ENCODE results near the gene FSD1. TPM values are rescaled to one million over a fixed set of nuclear protein-coding genes. Genes with fewer than 3 reads are reported as not detected.

FSD1 gene
- total and polyA plus RNA-seq, 9 of the 15 experiments (the other 6 are each of a cell fraction or from before 2014, with no cell fraction given): 0.11 to 1.9 (median 0.94) TPM; not detected in 1

- TF ChIP-seq, protein P1, sequence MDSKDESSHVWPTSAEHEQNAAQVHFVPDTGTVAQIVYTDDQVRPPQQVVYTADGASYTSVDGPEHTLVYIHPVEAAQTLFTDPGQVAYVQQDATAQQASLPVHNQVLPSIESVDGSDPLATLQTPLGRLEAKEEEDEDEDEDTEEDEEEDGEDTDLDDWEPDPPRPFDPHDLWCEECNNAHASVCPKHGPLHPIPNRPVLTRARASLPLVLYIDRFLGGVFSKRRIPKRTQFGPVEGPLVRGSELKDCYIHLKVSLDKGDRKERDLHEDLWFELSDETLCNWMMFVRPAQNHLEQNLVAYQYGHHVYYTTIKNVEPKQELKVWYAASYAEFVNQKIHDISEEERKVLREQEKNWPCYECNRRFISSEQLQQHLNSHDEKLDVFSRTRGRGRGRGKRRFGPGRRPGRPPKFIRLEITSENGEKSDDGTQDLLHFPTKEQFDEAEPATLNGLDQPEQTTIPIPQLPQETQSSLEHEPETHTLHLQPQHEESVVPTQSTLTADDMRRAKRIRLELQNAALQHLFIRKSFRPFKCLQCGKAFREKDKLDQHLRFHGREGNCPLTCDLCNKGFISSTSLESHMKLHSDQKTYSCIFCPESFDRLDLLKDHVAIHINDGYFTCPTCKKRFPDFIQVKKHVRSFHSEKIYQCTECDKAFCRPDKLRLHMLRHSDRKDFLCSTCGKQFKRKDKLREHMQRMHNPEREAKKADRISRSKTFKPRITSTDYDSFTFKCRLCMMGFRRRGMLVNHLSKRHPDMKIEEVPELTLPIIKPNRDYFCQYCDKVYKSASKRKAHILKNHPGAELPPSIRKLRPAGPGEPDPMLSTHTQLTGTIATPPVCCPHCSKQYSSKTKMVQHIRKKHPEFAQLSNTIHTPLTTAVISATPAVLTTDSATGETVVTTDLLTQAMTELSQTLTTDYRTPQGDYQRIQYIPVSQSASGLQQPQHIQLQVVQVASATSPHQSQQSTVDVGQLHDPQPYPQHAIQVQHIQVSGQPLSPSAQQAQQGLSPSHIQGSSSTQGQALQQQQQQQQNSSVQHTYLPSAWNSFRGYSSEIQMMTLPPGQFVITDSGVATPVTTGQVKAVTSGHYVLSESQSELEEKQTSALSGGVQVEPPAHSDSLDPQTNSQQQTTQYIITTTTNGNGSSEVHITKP (IDR thresholded peaks at IDR 0.05; ENCODE audit: partially characterized antibody): peak; percentile 62
- peak; percentile 90 for TF ChIP-seq CXXC5 (CRISPR knock-in tag; IDR thresholded peaks at IDR 0.05)
- peak; percentile 57; the same call in 1 of the 2 replicates for TF ChIP-seq ETV1 (tag; conservative IDR thresholded peaks at IDR 0.05; ENCODE audit: low read depth)
- TF ChIP-seq ZNF644 (tag; IDR thresholded peaks at IDR 0.05; ENCODE audit: low read depth): peak; percentile 100
- TF ChIP-seq ZNF121 (CRISPR knock-in tag; conservative IDR thresholded peaks at IDR 0.05): no peak
- TF ChIP-seq PYGO2 (tag; IDR thresholded peaks at IDR 0.05): peak; percentile 94
- TF ChIP-seq SREBF2 (CRISPR knock-in tag; IDR thresholded peaks at IDR 0.05): peak; percentile 70; the same call in 1 of the 2 replicates
- peak; percentile 100 for TF ChIP-seq ZNF175 (CRISPR knock-in tag; IDR thresholded peaks at IDR 0.05; ENCODE audit: low read depth)
- TF ChIP-seq ZBTB26 (CRISPR knock-in tag; IDR thresholded peaks at IDR 0.05): peak; percentile 38; the same call in 1 of the 2 replicates
- peak; percentile 72 for TF ChIP-seq GMEB1 (CRISPR knock-in tag; IDR thresholded peaks at IDR 0.05)
- peak; percentile 52; the same call in 1 of the 2 replicates for TF ChIP-seq PPARD (CRISPR knock-in tag; IDR thresholded peaks at IDR 0.05)
- TF ChIP-seq YBX1 (IDR thresholded peaks at IDR 0.05): no peak
- peak; percentile 82 for TF ChIP-seq ZFX (CRISPR knock-in tag; IDR thresholded peaks at IDR 0.05)
- TF ChIP-seq POLR2B (IDR thresholded peaks at IDR 0.05; ENCODE audit: low read depth, partially characterized antibody): peak; percentile 92
- 0 out of 2 replicates have a peak, but pooled peaks have one; percentile 57 for TF ChIP-seq ZNF12 (CRISPR knock-in tag; IDR thresholded peaks at IDR 0.05)
- peak; percentile 89 for TF ChIP-seq PTRF (tag; IDR thresholded peaks at IDR 0.05)
- TF ChIP-seq, protein P2, sequence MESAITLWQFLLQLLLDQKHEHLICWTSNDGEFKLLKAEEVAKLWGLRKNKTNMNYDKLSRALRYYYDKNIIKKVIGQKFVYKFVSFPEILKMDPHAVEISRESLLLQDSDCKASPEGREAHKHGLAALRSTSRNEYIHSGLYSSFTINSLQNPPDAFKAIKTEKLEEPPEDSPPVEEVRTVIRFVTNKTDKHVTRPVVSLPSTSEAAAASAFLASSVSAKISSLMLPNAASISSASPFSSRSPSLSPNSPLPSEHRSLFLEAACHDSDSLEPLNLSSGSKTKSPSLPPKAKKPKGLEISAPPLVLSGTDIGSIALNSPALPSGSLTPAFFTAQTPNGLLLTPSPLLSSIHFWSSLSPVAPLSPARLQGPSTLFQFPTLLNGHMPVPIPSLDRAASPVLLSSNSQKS (CRISPR knock-in tag; IDR thresholded peaks at IDR 0.05): peak; percentile 64; the same call in 1 of the 2 replicates
- TF ChIP-seq, protein P3, sequence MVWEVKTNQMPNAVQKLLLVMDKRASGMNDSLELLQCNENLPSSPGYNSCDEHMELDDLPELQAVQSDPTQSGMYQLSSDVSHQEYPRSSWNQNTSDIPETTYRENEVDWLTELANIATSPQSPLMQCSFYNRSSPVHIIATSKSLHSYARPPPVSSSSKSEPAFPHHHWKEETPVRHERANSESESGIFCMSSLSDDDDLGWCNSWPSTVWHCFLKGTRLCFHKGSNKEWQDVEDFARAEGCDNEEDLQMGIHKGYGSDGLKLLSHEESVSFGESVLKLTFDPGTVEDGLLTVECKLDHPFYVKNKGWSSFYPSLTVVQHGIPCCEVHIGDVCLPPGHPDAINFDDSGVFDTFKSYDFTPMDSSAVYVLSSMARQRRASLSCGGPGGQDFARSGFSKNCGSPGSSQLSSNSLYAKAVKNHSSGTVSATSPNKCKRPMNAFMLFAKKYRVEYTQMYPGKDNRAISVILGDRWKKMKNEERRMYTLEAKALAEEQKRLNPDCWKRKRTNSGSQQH (CRISPR knock-in tag; IDR thresholded peaks at IDR 0.05): peak; percentile 54; the same call in 1 of the 2 replicates
Measured at GRCh38 chr19:4342615-4343369, 38.4 kb downstream of the FSD1 start (continued).
